Heart left ventricle (tissue), 16 donors: ENCODE measurements around the gene PTPRN2. TPM values are rescaled to one million over a fixed set of nuclear protein-coding genes. Genes with fewer than 3 reads are reported as not detected.

Experiments used
- ATAC-seq, 4 donors: fragments of 200-7000 bp; cut with Tn5 transposase; one replicate each; pipeline ENCODE4 v1.9.1; 2020 to 2022; ENCODE audit warnings: moderate library complexity in 4 of 4, mild to moderate bottlenecking in 3 of 4, moderate number of reproducible peaks in 1 of 4
- DNase-seq, 5 donors: peaks; one replicate each; pipeline ENCODE4 v3.0.0-alpha.2; 2020
- H3K27ac ChIP-seq, 12 donors: fragments of 200-600 bp; sonication (generic) in 4 of 12; one replicate each; pipeline versions ENCODE4 v1.5.0 to v1.8.0; 2016 to 2022; ENCODE audit warnings: mild to moderate bottlenecking in 2 of 12
- H3K27me3 ChIP-seq, 9 donors: fragments of 200-600 bp; sonication (generic) in 2 of 9; one replicate each; pipeline versions ENCODE4 v1.5.1 to v1.8.0; 2016 to 2022; ENCODE audit warnings: mild to moderate bottlenecking in 3 of 9
- H3K36me3 ChIP-seq, 9 donors: fragments of 200-600 bp; sonication (generic) in 2 of 9; one replicate each; pipeline versions ENCODE4 v1.5.0 to v1.8.0; 2018 to 2022; ENCODE audit warnings: mild to moderate bottlenecking in 2 of 9
- H3K4me1 ChIP-seq, 12 donors: fragments of 200-600 bp; sonication (generic) in 4 of 12; one replicate each; pipeline versions ENCODE4 v1.5.0 to v1.8.0; 2016 to 2022; ENCODE audit warnings: mild to moderate bottlenecking in 3 of 12
- H3K4me3 ChIP-seq, 12 donors: fragments of 200-600 bp; sonication (generic) in 4 of 12; one replicate each; pipeline versions ENCODE4 v1.5.0 to v1.8.0; 2017 to 2022; ENCODE audit warnings: mild to moderate bottlenecking in 9 of 12, moderate library complexity in 4 of 12
- H3K9me3 ChIP-seq, 12 donors: fragments of 200-600 bp; sonication (generic) in 4 of 12; one replicate each; pipeline versions ENCODE4 v1.5.0 to v1.8.0; 2016 to 2022; ENCODE audit warnings: mild to moderate bottlenecking in 1 of 12
- CTCF ChIP-seq, 12 donors: fragments of 200-600 bp; sonication (generic) in 4 of 12; IDR thresholded peaks; one replicate each; pipeline versions ENCODE4 v1.5.0 to v1.8.0; 2018 to 2022; ENCODE audit warnings: antibody characterized with exemption in 12 of 12, mild to moderate bottlenecking in 5 of 12
- POLR2A ChIP-seq, 2 donors: fragments of 450-650 bp; IDR thresholded peaks; one replicate each; pipeline ENCODE4 v1.6.1; 2017; ENCODE audit warnings: antibody characterized with exemption in 2 of 2, mild to moderate bottlenecking in 2 of 2, moderate library complexity in 2 of 2
- WGBS, 4 donors: extraction: QIAGEN DNeasy Blood & Tissue Kit in 2 of 4; methylation state at CpG; one replicate each; pipeline versions ENCODE4 v1.1.5 to v1.1.7; 2013 to 2018; 5-methylcytosine and 5-hydroxymethylcytosine counted together
- intact Hi-C, 10 donors: fragments of 100-400 bp; cut with DNase I; formaldehyde crosslinking; loops; one replicate each; pipeline versions ENCODE4 v1.11.1 to v1.14.2; 2022
- polyA plus RNA-seq, 2 donors: library from polyadenylated mRNA; stranded (reverse); fragments of 200-250 nt; gene quantifications; one replicate each; pipeline ENCODE4 v1.2.3, GENCODE V29; 2013
- total RNA-seq, 9 donors: library from RNA; depleted of rRNA in 2 of 9; stranded (reverse); fragments of >200 nt in 2 of 9; fragmentation: NEBNext Ultra II Directional in 3 of 9; extraction: Animal tissue kit (Norgen Biotek cat#: 25700) in 3 of 9; gene quantifications; one replicate each; pipeline versions ENCODE4 v1.1.0 to v1.2.4, GENCODE V29; 2016 to 2023
- donor health status: ischemic (EF 13 %, LVEDD 7.1; RV severe dilation, severe dysfunction).
- donor health status: healthy with polysubstance abuse.
- donor health status: DM: no; HTN: yes; CAD: no.
- donor health status: DM: no; HTN: no; CAD: no.
- donor health status: ischemic (EF 25% LVEDD 6.9; RV normal size, moderate dysfunction).
- donor health status: ischemic (EF 25% LVEDD 5.7; RV mildly dilated, moderate dysfunction).
- donor health status: healthy.
- donor health status: DM: yes; HTN: yes; CAD: no.
- donor health status: ischemic (EF 35%, LVEDD 5.7; RV mildly dilated, moderate dysfunction).
- donor health status: nonischemic (EF 11% LVEDD 7.7; RV severe dilation, severe dysfunction).
- donor health status: DM: yes; HTN: yes; CAD: no.
- donor health status: PGD.
- donor health status: ischemic (EF 29% LVEDD 5.4; RV normal size, mild dysfunction).
- donor health status: nonischemic (EF 23%, LVEDD 6.1; RV moderate dilation, normal function).

Gene PTPRN2
- total and polyA plus RNA-seq, 11 donors = 0.61 to 2.3 (median 1.3) TPM

GRCh38 chr7:158586499-158587161 is 993 bp downstream of the PTPRN2 start:
- no peak overlapping the region for H3K27ac ChIP-seq

GRCh38 chr7:158585721-158586498 is 1.7 kb downstream of the PTPRN2 start:
- no peak overlapping the region for H3K27ac ChIP-seq
- no peak for ATAC-seq
- H3K36me3 ChIP-seq = no peaks in the 10 kb centered on the region
- peak overlapping the region in 4 of 12 donors; percentile 23 to 56 (median 36) for H3K4me3 ChIP-seq
- peaks cover 0 to 2% (median 0%) of the 10 kb centered on the region in 12 donors for H3K9me3 ChIP-seq
- peaks cover 18 to 63% (median 48%) of the 10 kb centered on the region in 9 donors for H3K27me3 ChIP-seq
- peaks cover 7 to 28% (median 13%) of the 10 kb centered on the region in 12 donors for H3K4me1 ChIP-seq
- TF ChIP-seq CTCF (IDR thresholded peaks at IDR 0.05) = no peak
- no peak for TF ChIP-seq POLR2A (IDR thresholded peaks at IDR 0.05)
- intact Hi-C loops = no loop called here
- DNase-seq = no peak
- 32 to 45% (median 44%) methylated on average over 15 to 17 of the region's 17 CpGs for WGBS, 4 donors

More at GRCh38 chr7:158586499-158587161, 993 bp downstream of the PTPRN2 start:
- WGBS, 4 donors = 4 to 10% (median 6%) methylated on average over 30 to 63 of the region's 63 CpGs
- TF ChIP-seq POLR2A (IDR thresholded peaks at IDR 0.05) (no peak), CTCF (IDR thresholded peaks at IDR 0.05) (no peak)
- no peak for ATAC-seq
- Histone ChIP-seq H3K9me3 (no peaks in the 10 kb centered on the region), H3K4me1 (peaks cover 7 to 28% (median 13%) of the 10 kb centered on the region in 12 donors), H3K36me3 (no peaks in the 10 kb centered on the region), H3K4me3 (peak overlapping the region in 9 of 12 donors; percentile 3 to 56 (median 26)), H3K27me3 (peaks cover 18 to 60% (median 46%) of the 10 kb centered on the region in 9 donors)
- intact Hi-C loops = no loop called here
- no peak for DNase-seq

GRCh38 chr7:158584407-158584806 is 3.2 kb downstream of the PTPRN2 start:
- Histone ChIP-seq H3K4me3 (no peak overlapping the region), H3K36me3 (no peaks in the 10 kb centered on the region), H3K27me3 (peaks cover 18 to 67% (median 48%) of the 10 kb centered on the region in 9 donors), H3K4me1 (peaks cover 7 to 28% (median 13%) of the 10 kb centered on the region in 12 donors), H3K9me3 (peaks cover 0 to 17% (median 11%) of the 10 kb centered on the region in 12 donors), H3K27ac (no peak overlapping the region)
- no peak for ATAC-seq
- DNase-seq = no peak
- intact Hi-C loops = no loop called here
- WGBS, 4 donors = 71 to 75% (median 73%) methylated on average over 8 of the region's 8 CpGs
- no peak for TF ChIP-seq CTCF (IDR thresholded peaks at IDR 0.05)
- no peak for TF ChIP-seq POLR2A (IDR thresholded peaks at IDR 0.05)

GRCh38 chr7:158583810-158584209 is 3.8 kb downstream of the PTPRN2 start:
- no peak for DNase-seq
- TF ChIP-seq POLR2A (IDR thresholded peaks at IDR 0.05) = no peak
- TF ChIP-seq CTCF (IDR thresholded peaks at IDR 0.05) = no peak
- peaks cover 0 to 23% (median 12%) of the 10 kb centered on the region in 12 donors for H3K9me3 ChIP-seq
- peaks cover 18 to 67% (median 47%) of the 10 kb centered on the region in 9 donors for H3K27me3 ChIP-seq
- peaks cover 7 to 28% (median 13%) of the 10 kb centered on the region in 12 donors for H3K4me1 ChIP-seq
- 61 to 71% (median 63%) methylated on average over 6 of the region's 6 CpGs for WGBS, 4 donors
- ATAC-seq = no peak
- no peak overlapping the region for H3K4me3 ChIP-seq
- no peak overlapping the region for H3K27ac ChIP-seq
- H3K36me3 ChIP-seq = no peaks in the 10 kb centered on the region
- intact Hi-C loops = no loop called here
